Measurements from ENCODE around the gene LUM.

- no peak for TF ChIP-seq CTCF (IDR thresholded peaks at IDR 0.05 in 8 of 11, conservative IDR thresholded peaks at IDR 0.05 in 3 of 11)
- TF ChIP-seq POLR2A (IDR thresholded peaks at IDR 0.05) = no peak
Measured at GRCh38 chr12:91053951-91054715, 57.2 kb downstream of the LUM start.
